Ovary (tissue), 9 donors: ENCODE measurements around the gene SH3PXD2B. TPM values are rescaled to one million over a fixed set of nuclear protein-coding genes. Genes with fewer than 3 reads are reported as not detected.

Source experiments
- DNase-seq, 5 donors: peaks; one replicate each; pipeline ENCODE4 v3.0.0-alpha.2; 2019 to 2020
- H3K27ac ChIP-seq, 2 donors: fragments of 200-600 bp; one replicate each; pipeline versions ENCODE4 v1.5.1 to v1.8.0; 2019 to 2022
- H3K27me3 ChIP-seq: fragments of 200-600 bp; one replicate; pipeline ENCODE4 v1.8.0; 2022
- H3K36me3 ChIP-seq: fragments of 200-600 bp; sonication (generic); one replicate; pipeline ENCODE4 v1.5.1; 2019
- H3K4me1 ChIP-seq: one replicate; pipeline ENCODE4 v1.8.1; 2013; ENCODE audit warnings: mild to moderate bottlenecking, moderate library complexity; ENCODE audit not compliant: insufficient read depth
- H3K4me3 ChIP-seq: fragments of 200-600 bp; sonication (generic); one replicate; pipeline ENCODE4 v1.5.1; 2017
- H3K9me3 ChIP-seq, 2 donors: fragments of 200-600 bp in 1 of 2; sonication (generic) in 1 of 2; one replicate each; pipeline versions ENCODE4 v1.5.1 to v1.8.1; 2013 to 2019; ENCODE audit warnings: mild to moderate bottlenecking in 1 of 2, moderate library complexity in 1 of 2
- EP300 ChIP-seq: sonication (generic); formaldehyde crosslinking; IDR thresholded peaks from one replicate; pipeline ENCODE4 v1.6.1; 2017; ENCODE audit warnings: antibody characterized with exemption
- POLR2A ChIP-seq: fragments of 450-650 bp; IDR thresholded peaks from one replicate; pipeline ENCODE4 v1.6.1; 2017; ENCODE audit warnings: antibody characterized with exemption, mild to moderate bottlenecking, moderate library complexity
- WGBS, 3 donors: extraction: QIAGEN DNeasy Blood & Tissue Kit in 1 of 3; methylation state at CpG; one replicate each; pipeline versions ENCODE4 v1.1.5 to v1.1.7; 2013 to 2017; 5-methylcytosine and 5-hydroxymethylcytosine counted together
- intact Hi-C, 4 donors: fragments of 100-400 bp; cut with DNase I; formaldehyde crosslinking; loops; one replicate each; pipeline versions ENCODE4 v1.11.0 to v1.15.1; 2022 to 2023
- polyA plus RNA-seq, 2 donors: library from polyadenylated mRNA; stranded (reverse); fragments of 200-250 nt in 1 of 2; fragments of 350-450 nt in 1 of 2; fragmentation: Illumina TruSeq in 1 of 2; extraction: RNeasy Lipid Tissue Mini Kit (QIAGEN cat#74804) in 1 of 2; gene quantifications; one replicate each; pipeline ENCODE4 v1.2.3, GENCODE V29; 2013 to 2014
- total RNA-seq, 7 donors: library from RNA; depleted of rRNA in 2 of 7; stranded (reverse); fragments of >200 nt in 2 of 7; fragmentation: NEBNext Ultra II Directional in 3 of 7; extraction: Animal tissue kit (Norgen Biotek cat#: 25700) in 3 of 7; gene quantifications; one replicate each; pipeline versions ENCODE4 v1.1.0 to v1.2.4, GENCODE V29; 2016 to 2023
- TF ChIP-seq, protein P1 (sequence below), 3 donors: fragments of 450-650 bp in 2 of 3; fragments of 200-600 bp in 1 of 3; IDR thresholded peaks; one replicate each; pipeline versions ENCODE4 v1.5.1 to v1.8.0; 2016 to 2022; ENCODE audit warnings: antibody characterized with exemption in 3 of 3, mild to moderate bottlenecking in 1 of 3
- donor health status: DM: no; HTN: no; CAD: no; lungs with moderate emphysema.
- donor health status: DM: no; HTN: no; CAD: no.
- donor health status: Bipolar disorder and iron deficiency.
- donor health status: DM: yes; HTN: yes; CAD: no.
- donor health status: DM: no; HTN: no; CAD: no.
- donor health status: DM: yes; HTN: yes; CAD: no.

SH3PXD2B gene
- total and polyA plus RNA-seq, 9 donors, result 13.0 to 71.8 (median 49.9) TPM

DNA sequence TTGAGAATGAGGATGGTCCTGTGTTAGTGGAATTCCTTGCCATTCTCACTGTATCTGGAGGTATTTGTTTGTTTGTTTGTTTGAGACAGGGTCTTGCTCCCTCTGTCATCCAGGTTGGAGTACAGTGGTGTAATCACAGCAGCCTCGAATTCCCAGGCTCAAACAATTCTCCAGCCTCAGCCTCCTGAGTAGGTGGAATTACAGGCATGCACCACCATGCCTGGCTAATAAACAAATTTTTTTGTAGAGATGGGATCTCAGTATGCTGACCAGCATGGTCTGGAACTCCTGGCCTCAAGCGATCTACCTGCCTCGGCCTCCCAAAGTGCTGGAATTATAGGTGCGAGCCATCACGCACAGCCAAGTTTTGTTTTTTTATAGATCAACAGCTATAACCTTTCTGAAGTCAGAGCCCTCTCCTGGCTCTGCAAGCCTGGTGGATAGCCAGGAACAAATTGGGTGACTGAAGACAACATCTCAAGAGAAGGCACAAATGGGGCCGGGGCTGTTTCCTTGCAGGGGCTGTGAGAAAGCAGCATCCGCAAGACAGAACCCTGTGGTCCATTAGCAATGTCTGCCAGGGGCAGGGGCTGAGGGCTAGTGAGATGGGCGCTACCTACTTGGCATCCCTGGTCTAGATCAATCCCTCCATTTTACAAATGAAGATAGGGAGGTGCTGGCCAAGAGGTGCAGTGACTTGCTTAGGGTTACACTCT is 18.8 kb downstream of the SH3PXD2B start:
- 80 to 94% (median 81%) methylated on average over 8 of the region's 8 CpGs for WGBS, 3 donors
- H3K27me3 ChIP-seq, result no peaks in the 10 kb centered on the region
- DNase-seq, result peak in 2 of 5 donors; percentile 22 to 34
- no peaks in the 10 kb centered on the region for H3K9me3 ChIP-seq
- TF ChIP-seq EP300 (no peak), POLR2A (no peak)
- TF ChIP-seq, protein P1, sequence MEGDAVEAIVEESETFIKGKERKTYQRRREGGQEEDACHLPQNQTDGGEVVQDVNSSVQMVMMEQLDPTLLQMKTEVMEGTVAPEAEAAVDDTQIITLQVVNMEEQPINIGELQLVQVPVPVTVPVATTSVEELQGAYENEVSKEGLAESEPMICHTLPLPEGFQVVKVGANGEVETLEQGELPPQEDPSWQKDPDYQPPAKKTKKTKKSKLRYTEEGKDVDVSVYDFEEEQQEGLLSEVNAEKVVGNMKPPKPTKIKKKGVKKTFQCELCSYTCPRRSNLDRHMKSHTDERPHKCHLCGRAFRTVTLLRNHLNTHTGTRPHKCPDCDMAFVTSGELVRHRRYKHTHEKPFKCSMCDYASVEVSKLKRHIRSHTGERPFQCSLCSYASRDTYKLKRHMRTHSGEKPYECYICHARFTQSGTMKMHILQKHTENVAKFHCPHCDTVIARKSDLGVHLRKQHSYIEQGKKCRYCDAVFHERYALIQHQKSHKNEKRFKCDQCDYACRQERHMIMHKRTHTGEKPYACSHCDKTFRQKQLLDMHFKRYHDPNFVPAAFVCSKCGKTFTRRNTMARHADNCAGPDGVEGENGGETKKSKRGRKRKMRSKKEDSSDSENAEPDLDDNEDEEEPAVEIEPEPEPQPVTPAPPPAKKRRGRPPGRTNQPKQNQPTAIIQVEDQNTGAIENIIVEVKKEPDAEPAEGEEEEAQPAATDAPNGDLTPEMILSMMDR (IDR thresholded peaks at IDR 0.05), result no peak
- H3K27ac ChIP-seq, result peak overlapping the region; percentile 23 to 72
- intact Hi-C loops, result no loop called here
- no peaks in the 10 kb centered on the region for H3K36me3 ChIP-seq
- peaks cover 12% of the 10 kb centered on the region for H3K4me1 ChIP-seq
- H3K4me3 ChIP-seq, result no peak overlapping the region

DNA sequence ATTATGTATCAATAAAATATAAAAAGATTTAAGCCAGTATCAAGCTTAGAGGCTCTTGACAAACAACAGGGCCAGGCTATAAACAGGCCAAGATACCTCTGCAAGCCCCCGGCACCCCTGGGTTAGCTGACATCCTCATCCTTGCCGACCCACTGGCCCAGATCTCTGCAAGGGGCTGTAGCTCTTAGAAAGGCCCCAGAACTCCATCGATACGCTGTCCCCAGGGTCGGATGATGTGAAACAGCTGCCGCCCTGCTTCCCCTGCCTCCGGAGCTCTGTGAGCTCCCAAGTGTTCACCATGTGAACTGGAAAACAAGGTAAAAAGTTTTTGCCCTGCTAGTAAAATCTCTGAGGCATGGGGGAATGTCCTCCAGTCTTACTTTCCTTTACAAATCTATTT is 20.1 kb downstream of the SH3PXD2B start:
- DNase-seq, result peak in 2 of 5 donors; percentile 43 to 55
- TF ChIP-seq EP300 (no peak), POLR2A (no peak)
- TF ChIP-seq, protein P1 (IDR thresholded peaks at IDR 0.05), result no peak
- H3K36me3 ChIP-seq, result no peaks in the 10 kb centered on the region
- no peaks in the 10 kb centered on the region for H3K9me3 ChIP-seq
- intact Hi-C loops, result no loop called here
- no peak overlapping the region for H3K27ac ChIP-seq
- H3K4me3 ChIP-seq, result no peak overlapping the region
- H3K4me1 ChIP-seq, result peaks cover 22% of the 10 kb centered on the region
- no peaks in the 10 kb centered on the region for H3K27me3 ChIP-seq
- 38 to 50% (median 47%) methylated on average over 7 of the region's 7 CpGs for whole genome bisulfite sequencing, 3 donors

DNA sequence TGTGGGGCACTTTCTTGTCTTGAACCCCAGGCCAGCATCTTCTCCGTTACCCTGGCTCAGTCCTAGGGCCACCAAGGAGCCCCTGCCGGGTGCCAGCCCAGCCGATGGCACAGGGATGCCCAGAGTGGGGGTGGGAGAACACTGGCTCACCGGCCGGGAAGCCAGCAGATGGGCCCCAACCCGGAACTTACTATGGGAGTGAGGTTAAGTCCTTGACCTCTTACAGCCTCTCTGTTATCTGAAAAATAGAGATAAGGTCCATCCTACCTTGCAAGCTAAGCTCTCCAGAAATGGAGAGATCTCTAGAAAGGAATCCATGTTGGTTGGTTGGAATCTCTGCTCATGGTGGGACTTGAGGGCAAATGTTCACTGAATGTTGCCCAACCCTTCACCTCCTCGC is 20.8 kb downstream of the SH3PXD2B start:
- no peak overlapping the region for H3K4me3 ChIP-seq
- no peaks in the 10 kb centered on the region for H3K9me3 ChIP-seq
- intact Hi-C loops, result no loop called here
- no peaks in the 10 kb centered on the region for H3K27me3 ChIP-seq
- TF ChIP-seq, protein P1 (IDR thresholded peaks at IDR 0.05), result no peak
- TF ChIP-seq EP300, result no peak
- no peak for TF ChIP-seq POLR2A
- DNase-seq, result peak in 2 of 5 donors; percentile 21 to 28
- peaks cover 25% of the 10 kb centered on the region for H3K4me1 ChIP-seq
- no peak overlapping the region for H3K27ac ChIP-seq
- WGBS, 3 donors, result 78 to 84% (median 80%) methylated on average over 7 of the region's 7 CpGs
- no peaks in the 10 kb centered on the region for H3K36me3 ChIP-seq

DNA sequence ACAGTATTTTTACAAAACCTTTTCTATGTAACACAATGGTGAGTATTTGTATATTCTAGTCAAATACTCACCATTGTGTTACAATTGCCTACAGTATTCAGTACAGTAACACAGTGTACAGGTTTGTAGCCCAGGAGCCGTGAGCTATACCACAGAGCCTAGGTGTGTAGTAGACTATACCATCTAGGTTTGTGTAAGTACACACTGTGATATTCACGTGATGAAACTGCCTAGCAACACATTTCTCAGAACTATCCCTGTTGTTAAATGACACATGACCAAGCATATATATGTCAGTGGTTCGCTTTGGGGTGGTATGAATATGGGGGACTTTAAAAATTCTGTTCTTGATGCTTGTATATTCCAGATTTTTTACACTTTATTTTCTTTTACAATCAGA is 21.3 kb downstream of the SH3PXD2B start:
- no peak for DNase-seq
- intact Hi-C loops, result no loop called here
- TF ChIP-seq, protein P1 (IDR thresholded peaks at IDR 0.05), result no peak
- TF ChIP-seq POLR2A (no peak), EP300 (no peak)
- Histone ChIP-seq H3K27ac (no peak overlapping the region), H3K27me3 (no peaks in the 10 kb centered on the region), H3K9me3 (no peaks in the 10 kb centered on the region), H3K4me3 (no peak overlapping the region), H3K4me1 (peaks cover 28% of the 10 kb centered on the region), H3K36me3 (no peaks in the 10 kb centered on the region)
- 88 to 94% (median 89%) methylated on average over 3 of the region's 3 CpGs for WGBS, 3 donors
